Activated CD4-positive, alpha-beta T cell treated with anti-CD3 and anti-CD28 coated beads, Interleukin-2, amount 50 U/mL, for 4 hours (primary cell): Measurements from ENCODE around the gene ADSS2.
"Not testable (repeated sequence)": the region's sequence is repeated elsewhere in the genome, so short reads cannot be mapped to it uniquely, and the experiment has no call there.

ENCODE experiments used
- DNase-seq, 2 experiments: peaks; one replicate each; pipeline ENCODE4 v3.0.0-alpha.2; 2020

Gene ADSS2

DNA sequence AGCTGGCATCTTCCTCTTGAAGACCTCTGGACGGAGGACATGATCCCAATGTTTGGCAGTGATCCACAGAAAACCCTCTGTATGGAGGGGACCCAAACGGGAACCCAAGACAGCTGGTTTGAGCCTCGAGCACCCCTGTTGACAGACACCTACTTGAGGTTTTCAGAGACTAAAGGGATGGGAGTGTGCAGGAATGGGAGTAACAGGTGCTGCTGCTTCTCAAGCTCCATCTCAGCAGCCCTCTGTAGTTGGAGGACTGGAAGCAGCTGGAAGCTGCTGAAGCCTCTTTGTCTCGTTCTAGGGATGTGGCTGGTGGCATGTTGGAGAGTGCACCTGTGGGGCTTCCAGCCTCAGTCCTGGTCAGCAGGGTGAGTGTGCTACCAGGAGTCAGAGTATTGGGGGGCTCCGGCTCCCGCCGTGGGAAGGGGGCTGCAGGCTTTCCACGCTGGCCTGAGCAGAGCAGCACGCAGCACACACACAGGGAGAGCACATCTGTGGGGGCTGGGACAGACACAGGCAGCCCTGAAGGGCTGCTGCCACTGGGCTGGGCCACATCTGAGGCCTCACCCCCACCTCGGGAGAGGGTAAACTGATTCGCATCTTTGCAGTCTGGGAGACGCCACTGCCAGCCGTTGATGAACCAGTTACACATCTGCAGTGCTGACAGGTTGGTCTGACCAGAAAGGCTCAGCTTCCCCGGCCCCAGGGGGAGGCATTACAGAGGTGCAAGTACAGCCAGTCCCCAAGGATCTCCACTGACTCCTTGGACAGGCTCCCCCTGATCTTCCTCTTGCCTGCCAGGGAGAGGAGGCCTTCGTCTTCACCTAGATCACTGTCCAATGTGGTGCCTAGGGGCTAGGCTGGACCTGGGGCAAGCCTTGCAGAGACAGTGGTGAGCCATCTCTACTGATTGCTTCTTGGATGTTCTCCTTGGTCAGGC is 56.6 kb downstream of the ADSS2 start:
- DNase-seq, result no peak

- DNase-seq, result no peak
Observed at GRCh38 chr1:244394346-244394745, 57.4 kb downstream of the ADSS2 start.

GRCh38 chr1:244393604-244394176 is 58.0 kb downstream of the ADSS2 start:
- DNase-seq, result no peak

GRCh38 chr1:244391761-244392160 is 59.9 kb downstream of the ADSS2 start:
- no peak for DNase-seq

DNA sequence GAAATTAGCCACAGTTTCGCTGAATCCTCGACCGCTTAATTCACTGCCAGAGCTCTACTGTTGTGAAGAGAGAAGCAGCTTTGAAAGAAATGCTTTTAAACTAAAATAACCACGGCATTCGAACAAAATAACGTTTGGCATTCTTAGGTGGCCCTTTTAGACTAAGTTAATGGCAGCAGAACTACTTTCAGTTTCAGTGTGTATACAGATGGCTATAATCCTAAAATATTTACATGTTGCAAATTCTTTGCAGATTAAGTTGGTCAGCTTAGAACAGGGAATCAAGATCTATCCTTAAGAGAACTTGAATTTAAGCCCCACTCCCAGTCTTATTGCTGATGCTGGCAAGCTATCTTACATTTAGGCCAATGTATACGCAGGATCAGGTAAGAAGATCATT is 62.7 kb downstream of the ADSS2 start:
- no peak for DNase-seq

- no peak for DNase-seq
Observed at GRCh38 chr1:244387415-244387814, 64.3 kb downstream of the ADSS2 start.

GRCh38 chr1:244386595-244386994 is 65.1 kb downstream of the ADSS2 start:
- DNase-seq, result no peak

DNA sequence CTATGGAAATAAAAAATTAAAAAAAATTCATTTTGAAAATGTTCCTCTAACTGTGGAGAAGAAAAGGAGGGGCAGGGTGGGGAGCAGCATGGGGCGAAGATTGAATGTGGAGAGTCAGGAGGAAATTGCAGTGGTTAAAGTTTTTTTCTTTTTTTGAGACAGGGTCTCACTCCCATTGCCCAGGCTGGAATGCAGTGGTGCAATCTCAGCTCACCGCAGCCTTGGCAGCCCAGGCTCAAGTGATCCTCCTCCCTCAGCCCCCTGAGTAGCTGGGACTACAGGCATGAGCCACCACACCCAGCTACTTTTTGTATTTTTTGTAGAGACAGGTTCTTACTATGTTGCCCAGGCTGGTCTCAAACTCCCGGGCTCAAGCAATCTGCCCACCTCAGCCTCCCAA is 67.6 kb downstream of the ADSS2 start:
- no peak for DNase-seq

- DNase-seq, result no peak
Observed at GRCh38 chr1:244383278-244383884, 68.3 kb downstream of the ADSS2 start.

DNA sequence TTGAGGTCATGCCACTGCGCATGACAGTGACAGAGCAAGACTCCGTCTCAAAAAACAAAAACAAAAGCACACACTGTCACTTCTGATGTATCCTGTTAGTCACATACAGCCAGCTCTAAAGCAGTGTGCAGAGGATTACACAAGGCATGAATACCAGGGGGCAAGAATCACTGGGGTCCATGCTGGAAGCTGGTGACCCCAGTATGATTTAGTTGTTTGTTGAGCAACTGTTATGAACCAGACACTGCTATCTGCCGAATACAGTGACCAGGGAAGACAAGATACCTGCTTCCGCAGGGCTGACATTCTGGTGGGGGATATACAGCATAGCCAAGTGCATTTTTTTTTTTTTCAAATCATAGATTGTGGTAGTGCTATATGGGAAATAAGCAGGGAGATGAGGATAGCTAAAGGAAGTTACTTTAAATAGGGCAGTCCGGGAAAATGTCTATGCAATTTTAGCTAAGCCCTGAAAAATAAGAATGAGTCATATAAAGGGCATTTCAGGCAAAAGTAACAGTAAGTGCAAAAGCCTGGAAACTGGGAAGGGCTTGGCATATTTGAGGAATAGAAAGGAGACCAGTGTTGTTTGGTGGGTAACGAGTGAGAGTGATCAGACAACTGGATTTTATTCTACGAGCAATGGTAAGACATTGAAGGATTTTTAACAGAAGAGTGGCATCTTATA is 69.7 kb downstream of the ADSS2 start:
- no peak for DNase-seq

DNA sequence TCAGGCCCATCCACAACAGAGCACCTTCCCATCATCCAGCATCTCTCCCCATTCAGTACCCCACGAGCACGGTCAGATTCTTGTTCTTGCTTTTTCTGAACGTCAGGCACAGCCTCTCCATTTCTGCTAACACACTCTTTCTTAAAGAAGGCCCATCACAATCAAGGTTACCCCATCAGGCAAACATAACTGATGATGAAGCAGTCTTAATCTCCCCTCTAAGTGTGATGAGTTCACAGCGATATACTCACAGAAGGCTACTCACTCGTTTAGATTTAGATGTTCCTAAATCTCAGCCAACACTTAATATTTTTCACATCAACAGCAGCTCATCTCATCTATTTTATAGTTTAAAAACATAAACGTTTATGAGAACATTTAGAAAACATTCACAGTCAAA is 75.6 kb downstream of the ADSS2 start:
- DNase-seq, result no peak

DNA sequence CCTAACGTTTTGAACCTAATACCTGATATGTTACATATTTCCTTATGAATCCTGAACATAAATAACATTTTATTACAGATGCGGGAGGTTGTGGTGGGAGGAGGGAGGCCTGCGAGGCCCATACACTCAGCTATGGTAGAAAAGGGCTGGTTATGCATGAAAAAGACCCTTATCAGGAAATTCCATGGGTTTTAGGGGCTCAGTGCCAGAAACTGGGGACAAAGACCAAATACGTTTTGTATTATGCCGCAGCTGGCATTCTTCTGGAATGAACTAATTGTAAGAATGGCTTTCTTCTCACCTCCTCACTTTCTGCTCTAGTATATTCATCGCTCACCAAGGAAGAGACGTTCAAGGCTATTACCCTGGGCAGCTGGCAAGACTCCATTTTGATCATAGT is 76.7 kb downstream of the ADSS2 start:
- no peak for DNase-seq

GRCh38 chr1:244374484-244374883 is 77.2 kb downstream of the ADSS2 start:
- not testable (repeated sequence) for DNase-seq

GRCh38 chr1:244371242-244372141 is 80.2 kb downstream of the ADSS2 start:
- DNase-seq, result no peak

DNA sequence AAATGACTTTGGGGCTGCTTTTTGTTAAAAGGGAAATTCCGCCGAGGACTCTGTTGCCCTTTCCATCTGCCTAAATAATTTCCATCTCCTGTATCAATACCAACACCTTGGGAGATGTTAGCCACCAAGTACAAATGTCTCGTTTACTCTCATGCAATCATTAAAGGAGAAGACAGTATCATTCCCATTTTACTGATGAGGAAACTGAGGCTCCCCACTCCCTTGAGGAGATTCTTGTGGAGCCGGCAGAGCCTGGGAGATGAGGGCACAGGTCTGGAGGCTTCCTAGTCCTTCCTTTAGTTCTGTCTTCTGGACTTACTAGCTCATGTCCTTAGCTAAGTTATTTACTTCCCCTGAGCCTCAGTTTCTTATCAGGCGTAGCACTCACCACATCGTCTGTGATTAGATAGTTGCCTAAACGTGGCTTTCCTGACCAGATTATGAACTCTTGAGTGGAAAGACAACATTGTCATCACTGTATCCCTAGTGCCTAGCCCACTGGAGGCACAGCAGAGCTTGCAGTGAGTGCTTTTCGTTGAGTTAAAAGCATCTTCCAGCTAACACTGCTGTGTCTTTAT is 81.6 kb downstream of the ADSS2 start:
- DNase-seq, result no peak

- DNase-seq, result no peak
Observed at GRCh38 chr1:244369256-244370057, 82.3 kb downstream of the ADSS2 start.

- DNase-seq, result no peak
Observed at GRCh38 chr1:244368279-244368678, 83.4 kb downstream of the ADSS2 start.

DNA sequence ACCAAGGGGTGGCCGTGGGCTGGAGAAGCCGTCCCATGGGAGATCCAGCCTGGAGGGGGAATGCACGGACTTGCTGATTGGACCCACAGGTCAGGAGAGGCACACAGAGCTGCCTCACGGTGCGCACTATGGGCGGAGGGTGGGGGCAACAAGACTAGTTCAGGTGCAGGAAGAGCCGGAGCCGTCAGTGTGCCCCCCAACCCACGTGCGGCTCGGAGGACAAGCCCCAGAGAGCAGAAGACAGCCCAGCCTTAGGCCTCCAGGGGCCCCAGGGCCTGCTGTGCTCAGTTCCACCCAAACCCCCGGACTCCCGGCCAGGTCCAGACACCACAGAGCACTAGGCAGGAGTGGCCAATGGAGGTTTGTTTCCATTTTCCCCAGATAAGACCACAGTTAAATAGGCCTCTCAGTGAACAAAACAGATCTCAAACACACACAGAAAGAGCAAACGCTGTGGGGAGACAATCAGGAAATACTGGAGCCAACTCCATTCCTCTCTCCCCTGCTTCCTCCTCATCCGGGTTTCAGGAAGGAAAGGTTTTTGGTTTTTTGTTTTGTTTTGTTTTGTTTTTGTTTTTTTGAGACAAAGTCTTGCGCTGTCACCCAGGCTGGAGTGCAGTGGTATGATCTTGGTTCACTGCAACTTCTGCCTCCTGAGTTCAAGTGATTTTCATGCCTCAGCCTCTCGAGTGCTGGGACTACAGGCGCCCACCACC is 84.2 kb downstream of the ADSS2 start:
- DNase-seq, result no peak

GRCh38 chr1:244365809-244366208 is 85.9 kb downstream of the ADSS2 start:
- DNase-seq, result no peak

DNA sequence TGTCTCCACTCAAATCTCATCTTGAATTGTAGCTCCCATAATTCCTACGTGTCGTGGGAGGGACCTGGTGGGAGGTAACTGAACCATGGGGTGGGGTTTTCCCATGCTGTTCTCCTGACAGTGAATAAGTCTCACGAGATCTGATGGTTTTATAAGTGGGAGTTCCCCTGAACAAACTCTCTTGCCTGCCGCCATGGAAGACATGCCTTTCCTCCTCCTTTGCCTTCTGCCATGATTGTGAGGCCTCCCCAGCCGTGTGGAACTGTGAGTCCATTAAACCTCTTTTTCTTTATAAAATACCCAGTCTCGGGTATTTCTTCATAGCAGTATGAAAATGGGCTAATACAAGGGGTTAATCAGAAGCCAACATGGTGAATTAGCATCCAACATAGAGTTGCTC is 86.4 kb downstream of the ADSS2 start:
- DNase-seq, result not testable (repeated sequence)
